T-helper 9 cell (primary cell): Measurements from ENCODE around the gene LBH.

Source experiments
- DNase-seq: peaks from one replicate; pipeline ENCODE4 v3.0.0-alpha.2; 2020

LBH gene

DNA sequence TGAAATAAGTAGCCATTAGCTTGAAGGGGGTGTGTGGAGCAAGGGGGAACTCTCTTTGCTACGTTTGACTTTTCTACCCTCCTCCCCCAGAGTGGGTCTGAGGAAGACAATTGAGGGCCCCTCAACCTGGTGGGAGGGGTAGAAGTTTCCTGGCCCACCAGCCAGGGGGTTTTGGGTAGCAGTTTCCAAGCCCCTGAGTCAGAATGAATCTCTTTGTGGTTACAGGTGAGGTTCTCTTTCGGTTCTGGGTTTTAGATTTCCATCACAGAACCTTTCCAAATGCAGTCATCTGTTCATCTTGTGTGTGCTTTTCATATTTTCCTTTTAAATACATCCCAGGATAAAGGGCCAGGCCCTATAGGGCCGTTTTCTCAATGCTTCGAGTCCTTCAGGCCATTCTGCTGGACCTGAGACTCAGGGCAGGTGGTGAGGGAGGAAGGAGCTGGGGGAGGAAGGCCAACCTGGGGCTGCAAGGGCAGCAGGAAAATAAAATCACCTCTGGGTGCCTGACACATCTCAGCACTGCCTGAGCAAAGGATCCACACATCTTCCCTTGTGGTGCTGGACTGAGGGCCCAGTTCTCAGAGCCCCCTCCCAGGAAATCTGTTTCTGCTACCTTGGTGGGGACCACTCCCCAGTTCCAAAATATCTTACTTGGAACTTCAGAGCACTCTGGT lies 4.7 kb downstream of the LBH start:
- DNase-seq = no peak

DNA sequence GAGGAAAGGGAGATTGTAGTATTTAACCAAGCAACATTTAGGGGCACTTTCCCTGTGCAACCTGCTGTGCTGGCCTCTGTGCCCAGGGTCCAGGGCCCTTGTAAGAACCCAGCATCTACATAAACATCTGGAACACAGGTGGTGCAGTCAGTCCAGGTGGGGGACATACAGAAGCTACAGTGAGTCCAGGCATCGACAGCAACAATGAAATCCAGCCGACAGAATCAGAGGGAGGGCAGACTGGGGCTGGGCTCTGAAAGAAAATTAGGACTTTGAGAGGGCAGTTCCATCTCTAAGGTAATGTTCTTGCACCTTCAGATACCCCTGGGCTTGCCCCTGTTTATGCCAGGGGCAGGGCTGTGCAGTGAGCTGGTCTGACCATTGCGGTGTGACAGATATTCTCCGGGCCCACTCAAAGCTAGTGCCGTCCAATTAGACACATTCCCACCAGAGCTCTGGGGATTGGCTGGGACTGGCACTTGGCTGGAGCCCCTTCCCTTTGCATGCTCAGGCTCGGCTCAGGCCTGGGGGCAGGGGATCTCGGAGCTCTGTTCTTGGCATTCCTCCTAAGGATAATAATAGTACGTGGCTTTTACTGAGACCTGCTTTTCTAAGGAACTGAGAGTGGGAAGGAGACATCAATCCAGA lies 5.4 kb downstream of the LBH start:
- no peak for DNase-seq

DNA sequence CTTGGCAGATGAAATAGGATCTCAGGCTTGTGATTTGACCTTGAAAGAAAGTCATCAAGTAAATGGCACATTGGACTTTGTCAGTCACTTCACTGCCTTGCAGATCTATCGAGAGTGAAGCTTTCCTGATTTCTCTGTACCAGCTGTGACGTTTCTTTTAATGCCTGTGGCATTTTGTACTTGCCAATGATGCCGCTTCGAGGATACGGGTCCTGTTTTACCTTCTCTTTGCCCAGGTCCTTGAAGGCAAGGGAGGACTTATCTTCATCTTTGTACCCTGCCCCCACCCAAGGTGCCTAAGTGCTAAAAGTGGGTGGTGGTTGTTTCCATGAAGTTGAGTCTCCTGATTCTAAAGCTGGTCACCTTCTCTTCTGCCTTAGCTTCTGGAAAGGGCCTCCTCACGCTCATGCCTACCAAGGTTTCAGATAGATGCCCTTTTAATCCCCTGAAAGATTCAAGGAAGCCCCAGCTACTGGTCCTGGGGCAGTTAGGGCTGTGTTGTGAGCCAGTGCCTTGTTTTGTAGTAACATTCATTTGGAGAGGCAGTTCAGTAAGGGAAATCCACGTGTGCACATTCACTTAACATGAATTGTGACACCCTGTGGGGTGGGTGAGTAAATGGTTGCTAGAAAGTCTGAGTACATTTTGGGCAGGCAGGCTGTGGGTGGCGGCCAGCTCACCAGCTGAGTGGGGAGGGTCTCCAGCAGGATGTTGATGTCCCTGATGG lies 6.1 kb downstream of the LBH start:
- no peak for DNase-seq

DNA sequence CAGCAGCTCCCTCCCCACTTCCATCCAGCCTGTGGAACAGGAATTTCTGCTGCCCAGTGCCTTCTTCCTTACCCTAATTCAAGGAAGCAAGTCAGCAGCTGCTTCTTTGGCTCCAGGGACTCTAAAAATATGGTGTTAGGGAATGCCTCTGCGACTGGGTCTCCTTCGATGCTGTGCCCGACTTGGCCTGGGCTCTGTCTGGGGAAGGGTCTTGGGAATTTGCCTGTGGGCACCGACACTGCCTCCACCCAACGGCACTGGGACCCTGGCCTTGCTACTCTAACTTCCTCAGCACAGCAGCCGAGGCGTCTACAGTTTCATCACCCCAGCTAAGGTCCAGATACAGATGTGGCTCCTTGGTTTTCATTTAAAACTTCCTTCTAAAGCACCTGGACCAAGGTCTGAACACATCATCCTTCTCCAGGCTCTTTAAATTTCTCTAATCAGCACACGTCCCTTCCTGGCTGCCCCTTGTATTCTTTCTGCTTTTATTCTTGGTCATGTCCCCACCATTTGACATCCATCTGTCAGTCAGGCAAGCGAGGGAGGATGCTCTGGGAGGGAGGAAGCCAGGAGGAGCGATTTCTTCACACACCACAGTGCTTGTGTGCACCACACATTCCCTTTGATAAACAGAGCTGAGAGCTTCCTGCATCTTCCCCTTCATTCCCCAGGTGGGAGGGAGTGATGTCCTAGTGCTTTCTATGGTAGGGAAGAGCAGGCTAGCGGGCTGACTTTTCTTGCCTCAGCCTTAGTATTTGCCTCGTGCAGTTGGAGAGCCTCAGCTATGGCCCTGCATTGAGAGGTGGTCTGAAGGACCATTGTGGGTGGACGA lies 6.8 kb downstream of the LBH start:
- no peak for DNase-seq

DNA sequence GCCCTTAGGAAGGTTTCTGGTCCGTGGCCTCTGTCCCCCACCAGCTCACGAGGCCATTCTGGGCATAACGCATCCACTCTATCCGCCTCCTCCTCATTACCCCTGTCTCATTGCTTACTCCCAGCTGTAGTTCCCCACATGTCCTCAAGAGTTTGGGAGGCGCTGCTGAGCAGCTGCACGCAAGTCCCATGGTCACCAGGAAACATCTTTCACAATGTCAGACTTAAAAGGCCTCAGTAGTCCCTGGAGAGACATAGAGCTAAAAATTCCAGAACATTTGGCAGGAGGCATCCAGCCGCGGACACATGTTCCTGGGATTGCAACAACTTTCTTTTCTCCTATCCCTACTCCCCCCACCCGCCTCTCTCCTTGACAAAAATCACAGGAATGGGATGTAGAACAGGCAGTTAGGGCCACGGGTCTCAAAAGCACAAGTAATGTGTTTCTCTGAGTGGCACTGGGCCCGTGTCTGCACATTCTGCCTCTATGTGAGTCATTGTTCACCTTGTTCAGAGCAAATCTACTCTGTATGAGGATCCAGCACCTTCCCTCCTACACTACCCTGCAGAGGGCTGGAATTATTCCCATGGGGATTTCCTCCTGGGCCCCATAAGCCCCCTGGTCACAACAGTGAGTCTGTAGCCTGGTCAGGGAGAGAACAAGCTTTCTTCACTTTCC lies 8.1 kb downstream of the LBH start:
- peak; percentile 72 for DNase-seq

DNA sequence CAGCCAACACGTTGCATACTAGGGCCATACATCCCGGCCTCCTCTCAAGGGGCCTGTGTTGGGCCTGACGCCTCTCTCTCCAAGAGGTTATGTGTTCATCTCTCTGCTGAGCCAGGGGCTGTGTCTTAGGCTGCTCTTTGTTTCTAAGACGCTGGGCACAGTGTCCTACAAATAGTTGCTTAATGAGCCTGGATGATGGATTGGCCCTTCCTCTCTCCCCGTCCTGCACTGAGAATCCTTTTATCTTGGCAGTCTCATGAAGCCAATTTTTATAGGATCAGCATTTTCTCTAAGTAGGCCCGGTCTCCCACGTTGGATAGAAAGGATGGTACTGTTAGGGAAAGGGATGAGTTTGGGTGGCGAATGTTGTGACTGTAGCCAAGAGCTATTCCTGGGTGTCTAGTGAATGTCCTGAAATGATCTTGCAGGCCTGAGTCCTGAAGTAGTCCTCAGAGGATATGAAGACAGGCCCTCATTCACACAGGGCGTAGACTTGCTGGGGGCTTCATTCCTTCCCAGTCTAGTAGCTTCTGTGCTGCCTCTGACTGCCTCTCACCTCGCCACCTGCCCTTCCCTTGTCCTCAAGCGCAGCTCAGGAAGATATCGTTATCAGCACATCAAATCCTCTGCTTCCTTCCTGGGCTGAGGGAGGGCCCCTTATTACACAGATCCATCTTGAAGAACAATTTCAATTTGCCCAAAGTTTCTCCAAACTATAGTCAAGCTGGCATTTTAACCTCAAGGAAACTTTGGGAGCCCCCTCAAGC lies 8.8 kb downstream of the LBH start:
- DNase-seq = no peak

DNA sequence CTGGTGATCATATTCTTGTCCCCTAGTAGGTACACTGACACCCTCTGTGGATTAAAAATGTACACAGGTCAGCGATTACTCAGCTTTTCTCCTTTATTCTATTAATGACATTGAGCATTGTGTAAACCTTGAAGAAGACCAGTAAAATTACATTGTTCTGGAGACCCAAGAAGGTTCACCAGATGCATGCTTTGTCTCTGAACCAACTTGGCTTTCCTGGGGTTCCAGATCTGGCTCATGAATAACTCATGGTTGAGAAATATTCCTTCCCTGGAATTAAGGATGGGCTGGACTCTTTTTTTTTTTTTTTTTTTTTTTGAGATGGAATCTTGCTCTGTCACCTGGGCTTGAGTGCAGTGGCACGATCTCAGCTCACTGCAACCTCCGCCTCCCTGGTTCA lies 11.9 kb downstream of the LBH start:
- DNase-seq = no peak

DNA sequence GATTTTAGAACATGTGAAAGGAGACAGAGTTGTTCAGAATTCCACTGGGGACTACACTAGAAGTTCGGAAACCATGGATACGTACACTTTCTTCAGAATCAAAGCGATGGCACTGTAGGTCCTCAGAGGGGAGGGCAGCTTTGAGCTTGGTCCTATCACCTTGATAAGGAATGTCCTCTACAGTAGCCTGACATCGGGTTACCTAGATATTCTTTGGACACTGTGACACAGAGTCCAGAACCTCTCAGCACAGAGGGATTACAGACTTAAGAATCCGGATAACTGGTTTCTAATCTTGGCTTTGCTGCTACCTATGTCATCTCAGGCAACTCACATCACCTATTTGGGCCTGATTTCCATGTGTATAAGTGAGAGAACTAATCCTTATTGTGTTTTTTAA lies 14.0 kb downstream of the LBH start:
- DNase-seq = no peak

DNA sequence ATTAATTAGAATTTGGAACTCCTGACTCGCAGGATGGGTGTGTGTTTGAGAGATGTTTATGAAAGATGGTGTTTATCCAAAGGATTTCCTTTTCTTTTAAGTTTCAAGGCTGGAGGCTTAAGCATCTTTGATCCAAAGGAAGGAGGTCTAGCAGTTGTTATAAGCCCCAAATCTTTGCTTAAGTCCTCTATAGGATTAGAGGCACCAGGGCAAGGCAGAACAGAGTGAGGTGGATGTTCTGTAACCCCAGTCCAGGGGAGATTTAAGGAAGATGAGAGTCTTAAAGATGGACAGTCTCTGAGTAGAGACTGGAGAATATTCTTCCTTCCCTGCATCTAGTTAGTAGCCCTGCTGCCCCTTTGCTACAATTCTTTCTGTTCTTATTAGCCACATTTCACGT lies 17.5 kb downstream of the LBH start:
- DNase-seq = no peak

DNA sequence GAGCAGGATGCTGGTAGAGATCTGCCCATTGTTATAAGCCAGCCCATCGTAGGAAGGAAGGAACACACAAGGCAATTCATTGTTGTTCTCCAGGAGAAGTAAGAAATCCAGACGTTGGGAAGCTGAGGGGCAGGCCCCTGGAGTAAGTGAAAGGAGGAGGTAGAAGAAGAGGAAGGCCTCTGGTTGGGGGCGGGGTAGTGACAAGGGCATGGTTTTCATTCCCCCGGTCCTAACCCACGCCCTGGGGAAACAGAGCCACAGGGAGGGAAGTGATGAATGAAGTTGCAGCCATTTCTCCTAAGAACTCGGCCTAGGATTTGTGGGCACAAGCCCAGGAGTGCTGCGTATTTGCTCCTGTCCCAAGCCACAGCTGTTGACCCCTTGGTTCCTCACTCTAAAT lies 18.0 kb downstream of the LBH start:
- no peak for DNase-seq

DNA sequence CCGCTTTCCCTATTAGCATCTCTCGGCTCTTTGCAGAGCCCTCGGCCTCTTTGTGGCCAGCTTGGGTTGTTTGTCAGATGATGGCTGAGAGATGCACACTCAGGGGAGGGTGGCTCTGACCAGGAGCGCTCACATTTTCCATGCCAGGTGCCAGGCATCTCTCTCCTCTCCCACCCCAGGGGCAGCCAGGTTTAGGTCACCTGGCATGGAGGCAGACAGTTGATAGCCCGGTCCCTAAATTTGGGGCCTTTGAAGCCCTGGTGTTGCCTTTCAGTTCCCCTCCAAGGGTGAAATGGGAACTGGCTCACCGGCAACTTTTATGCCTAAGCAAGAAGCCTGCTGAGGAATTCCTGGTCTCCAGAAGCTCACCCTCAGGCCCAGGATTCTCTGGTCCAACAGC lies 19.1 kb downstream of the LBH start:
- no peak for DNase-seq

DNA sequence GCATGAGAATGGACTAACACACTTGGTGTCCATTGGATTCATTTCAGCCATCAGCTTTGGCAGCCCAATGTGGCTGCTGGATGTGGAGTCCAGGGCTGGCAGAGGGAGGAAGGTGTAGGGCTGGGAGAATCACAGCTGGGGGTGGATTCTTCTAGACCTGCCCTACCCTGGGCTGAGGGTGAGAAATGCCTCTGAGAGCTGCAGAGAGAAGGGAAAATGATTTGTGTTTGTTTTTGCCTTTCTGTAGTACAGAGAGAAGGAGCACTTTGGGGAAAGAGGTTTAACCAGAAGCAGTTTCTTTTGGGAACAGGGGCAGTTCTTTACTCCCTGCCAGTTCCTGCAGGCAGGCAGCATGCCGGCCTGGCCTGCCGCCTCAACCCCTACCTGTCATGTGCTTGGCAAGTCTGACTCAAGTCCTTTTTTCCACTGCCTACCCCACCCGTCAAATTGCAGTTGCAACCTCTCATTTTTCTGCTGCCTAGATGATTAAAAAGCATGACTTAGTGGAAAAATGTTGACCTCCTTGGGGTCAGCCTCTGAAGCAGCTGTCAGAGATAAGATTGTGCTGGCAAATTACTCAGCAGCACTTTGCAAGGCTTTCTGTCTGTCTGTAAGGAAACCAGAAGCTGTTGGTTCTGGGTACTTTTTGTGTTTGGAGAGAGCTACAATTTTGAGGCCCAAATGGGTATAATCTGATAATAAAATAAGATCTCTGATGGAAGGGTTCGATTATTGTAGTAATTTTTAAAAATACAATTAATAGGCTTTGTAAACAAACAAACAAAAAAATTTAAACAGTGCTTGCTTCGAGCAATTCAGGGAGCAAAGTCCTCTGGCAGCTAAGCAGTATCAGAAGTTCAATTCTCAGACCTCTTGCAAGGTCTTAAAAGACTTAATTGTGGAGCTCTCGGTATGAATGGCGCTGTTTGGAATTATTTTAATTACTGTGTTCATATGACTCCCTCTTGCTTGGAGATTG lies 21.7 kb downstream of the LBH start:
- no peak for DNase-seq

DNA sequence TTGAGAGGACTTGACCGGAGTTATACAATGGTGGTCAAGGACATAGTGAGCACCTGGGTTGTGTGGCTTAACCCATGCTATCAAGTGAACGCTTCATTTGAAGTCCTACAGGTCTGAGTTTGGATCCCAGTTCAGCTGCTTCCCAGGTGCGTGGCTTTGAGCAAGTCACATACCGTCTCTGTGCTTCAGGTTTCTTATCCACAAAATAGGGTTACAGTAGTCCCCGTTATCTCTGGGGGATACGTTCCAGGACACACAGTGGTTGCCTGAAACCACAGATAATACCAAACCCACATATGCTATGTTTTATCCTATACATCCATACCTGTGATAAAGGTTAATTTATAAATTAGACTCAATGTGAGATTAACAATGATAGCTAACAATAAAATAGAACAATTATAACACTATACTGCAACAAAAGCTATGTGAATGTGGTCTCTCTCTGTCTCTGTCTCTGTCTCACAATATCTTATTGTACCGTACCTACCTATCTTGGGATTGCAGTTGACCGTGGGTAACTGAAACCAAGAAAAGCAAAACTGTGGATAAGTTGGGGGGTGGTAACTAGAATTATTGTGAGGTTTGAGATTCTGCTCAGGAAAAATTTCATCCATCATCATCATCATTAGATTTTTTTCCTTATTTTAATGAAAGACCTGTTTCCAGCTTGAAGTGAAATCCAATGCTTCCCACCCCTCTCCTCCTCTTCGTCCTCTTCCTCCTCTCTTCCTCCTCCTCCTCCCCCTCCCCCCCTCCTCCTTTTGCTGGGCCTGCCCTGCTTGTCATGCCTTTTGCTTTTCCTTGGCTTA lies 22.7 kb downstream of the LBH start:
- no peak for DNase-seq

DNA sequence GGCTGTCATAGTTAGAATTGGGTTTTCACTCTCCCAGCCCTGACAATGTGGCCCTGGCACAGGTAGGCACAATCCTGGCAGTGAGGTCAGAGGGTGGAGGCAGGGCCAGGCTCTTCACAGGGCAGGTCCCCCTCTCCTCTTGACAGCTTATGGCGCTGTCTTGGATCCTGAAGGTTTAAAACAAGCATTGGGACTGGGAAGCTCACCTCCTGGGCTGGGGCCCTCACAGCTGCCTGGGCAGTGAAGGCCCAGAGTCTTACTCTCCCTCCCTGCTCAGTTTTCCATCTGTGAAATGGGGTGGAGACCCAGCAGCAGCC lies 23.3 kb downstream of the LBH start:
- DNase-seq = no peak

DNA sequence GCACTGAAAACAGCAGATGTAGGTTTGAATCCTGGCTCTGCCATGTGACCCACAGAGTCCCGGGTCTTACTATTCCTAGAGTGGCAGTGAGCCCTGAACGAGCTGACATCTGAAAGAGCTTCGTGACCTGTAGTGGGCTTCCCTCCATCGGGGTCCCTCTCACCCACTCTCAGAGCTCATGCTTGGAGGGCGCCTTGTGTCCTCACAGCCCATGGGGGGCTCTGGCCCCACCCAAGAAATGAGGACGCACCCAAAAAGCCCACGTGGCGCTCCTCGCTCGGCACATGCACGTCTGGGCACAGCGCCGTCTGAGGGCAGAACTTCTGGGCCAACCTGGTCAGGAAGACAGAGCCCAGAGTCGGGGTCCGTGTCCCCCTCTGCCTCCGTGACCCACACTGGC lies 23.7 kb downstream of the LBH start:
- no peak for DNase-seq

DNA sequence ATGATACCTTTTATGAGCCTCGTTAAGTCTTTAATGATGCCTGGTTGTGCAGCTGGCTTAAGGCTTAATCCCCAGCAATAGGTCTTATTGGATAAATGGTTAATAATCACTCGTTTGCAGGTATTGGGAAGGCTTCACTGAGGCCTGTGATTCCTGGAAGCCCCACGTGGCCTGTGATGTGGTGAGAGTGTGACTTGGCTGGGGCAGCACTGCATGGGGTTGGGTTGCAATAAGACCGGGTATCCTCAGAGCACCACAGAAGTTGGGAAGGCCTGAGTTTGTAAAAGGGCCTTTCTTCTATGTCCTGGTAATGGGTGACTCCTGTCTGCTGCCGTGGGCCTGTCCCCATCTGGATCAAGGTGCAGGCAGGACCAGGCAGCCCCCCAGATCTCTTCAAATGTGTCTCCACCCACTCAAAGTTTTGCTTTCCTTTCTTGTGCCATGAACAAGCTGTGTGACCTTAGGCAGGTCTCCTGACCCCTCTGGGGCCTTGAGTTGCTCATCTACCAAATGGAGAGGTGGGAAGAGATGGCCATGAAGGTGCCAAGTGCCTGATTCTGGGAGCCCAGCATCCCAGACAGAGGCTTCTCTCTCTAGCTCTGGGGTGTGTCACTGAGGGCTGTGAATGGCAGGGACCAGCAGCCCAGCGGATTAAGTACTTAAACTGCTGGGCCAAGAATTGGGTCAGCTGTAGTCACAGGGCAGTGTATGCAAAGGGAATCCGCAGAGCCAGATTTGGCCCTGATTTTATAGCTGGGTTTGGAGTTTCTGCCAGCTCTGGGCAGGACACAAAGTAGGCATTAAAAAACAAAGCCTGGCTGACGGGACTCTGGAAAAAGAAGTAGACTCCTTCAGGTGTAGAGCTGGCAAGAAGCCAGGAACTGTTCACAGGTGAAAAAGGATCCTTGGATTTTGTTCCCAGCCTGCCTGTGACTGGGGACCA lies 24.4 kb downstream of the LBH start:
- no peak for DNase-seq

DNA sequence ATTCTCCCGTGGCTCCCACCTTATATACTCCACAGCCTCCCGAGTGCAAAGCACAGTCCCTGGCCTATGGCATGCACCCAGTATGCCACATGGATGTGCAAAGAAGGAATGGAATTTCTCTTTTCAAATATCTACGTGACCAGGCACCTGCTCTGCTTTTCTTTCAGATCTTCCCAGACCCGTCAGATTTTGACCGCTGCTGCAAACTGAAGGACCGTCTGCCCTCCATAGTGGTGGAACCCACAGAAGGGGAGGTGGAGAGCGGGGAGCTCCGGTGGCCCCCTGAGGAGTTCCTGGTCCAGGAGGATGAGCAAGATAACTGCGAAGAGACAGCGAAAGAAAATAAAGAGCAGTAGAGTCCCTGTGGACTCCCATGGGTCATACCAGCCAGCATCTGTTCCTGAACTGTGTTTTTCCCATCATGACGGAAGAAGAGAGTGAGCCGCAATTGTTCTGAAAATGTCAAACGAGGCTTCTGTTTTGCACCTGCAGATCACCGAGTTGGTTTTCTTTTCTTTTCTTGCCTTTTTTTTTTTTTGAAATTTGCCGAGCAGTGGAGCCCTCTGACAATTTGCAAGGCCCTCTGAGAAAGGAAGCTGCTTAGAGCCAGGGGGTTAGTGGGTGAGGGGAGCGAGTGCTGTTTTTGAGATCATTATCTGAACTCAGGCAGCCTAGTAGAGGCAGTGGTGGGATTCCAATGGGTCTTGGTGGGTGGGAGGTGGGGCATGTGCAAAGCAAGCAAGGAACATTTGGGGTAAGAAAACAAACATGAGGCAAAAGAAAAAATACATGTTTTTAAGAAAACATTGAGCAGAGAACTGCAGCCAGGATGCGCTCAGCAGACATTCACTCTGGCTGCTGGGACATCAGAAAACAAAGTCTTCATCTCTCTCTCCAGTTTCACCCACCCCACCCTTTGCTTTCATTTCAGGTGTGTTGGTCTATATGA lies 26.2 kb downstream of the LBH start:
- no peak for DNase-seq

DNA sequence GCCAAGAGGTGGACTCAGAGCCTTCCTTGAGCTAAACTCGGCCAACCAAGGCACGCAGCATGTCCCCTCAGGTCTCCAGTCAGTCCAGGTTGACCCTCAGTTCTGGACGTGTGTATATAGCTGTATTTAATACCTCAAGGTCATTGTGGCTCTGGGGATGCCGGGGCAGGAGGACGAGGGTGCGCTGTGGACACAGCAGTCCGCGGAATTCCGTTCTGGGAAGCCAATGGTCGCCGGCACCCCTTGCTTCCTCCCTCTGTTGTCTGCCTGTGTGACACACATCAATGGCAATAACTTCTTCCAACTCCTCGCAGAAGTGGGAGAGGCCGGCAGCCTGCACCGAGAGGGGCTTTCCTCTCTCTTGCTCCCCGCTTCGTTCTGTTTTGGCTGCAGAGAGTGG lies 27.7 kb downstream of the LBH start:
- DNase-seq = no peak
